ENCODE measurements around the gene ZPBP.

ZPBP gene

DNA sequence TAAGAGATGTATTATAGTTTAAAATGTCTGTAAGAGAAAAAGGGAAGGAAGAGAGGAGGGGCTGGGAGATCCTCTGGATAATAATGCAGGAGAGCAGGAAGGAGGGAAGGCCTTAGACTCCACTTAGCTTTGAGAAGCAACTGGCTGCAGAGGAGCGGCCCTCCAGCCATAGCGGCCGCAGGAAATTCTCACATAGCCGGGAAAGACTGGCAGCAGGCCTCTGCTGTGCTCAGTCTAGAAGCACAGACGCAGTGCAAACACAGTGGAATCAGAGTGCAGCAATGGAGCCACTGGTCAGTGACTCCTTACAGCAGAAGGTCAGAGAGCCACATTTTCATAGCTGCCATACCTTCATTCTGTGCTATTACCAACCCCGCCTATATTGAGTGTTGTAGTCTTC is 166.3 kb downstream of the ZPBP start:
- 97% methylated on average over 6 of the region's 6 CpGs for WGBS
- no peak overlapping the region for H3K27ac ChIP-seq (ENCODE audit: low read depth, low read length)
- H3K4me3 ChIP-seq (ENCODE audit: low read length) = no peak overlapping the region
- no peaks in the 10 kb centered on the region for H3K36me3 ChIP-seq (ENCODE audit: insufficient read depth, low read length)
- H3K9ac ChIP-seq (ENCODE audit: low read depth, low read length) = no peak overlapping the region
- H3K9me3 ChIP-seq (ENCODE audit: insufficient read depth, low read depth, low read length) = peaks cover 14% of the 10 kb centered on the region
- H3K4me1 ChIP-seq (ENCODE audit: insufficient read depth, low read length) = no peaks in the 10 kb centered on the region
- no peaks in the 10 kb centered on the region for H3K27me3 ChIP-seq (ENCODE audit: insufficient read depth, low read length)

DNA sequence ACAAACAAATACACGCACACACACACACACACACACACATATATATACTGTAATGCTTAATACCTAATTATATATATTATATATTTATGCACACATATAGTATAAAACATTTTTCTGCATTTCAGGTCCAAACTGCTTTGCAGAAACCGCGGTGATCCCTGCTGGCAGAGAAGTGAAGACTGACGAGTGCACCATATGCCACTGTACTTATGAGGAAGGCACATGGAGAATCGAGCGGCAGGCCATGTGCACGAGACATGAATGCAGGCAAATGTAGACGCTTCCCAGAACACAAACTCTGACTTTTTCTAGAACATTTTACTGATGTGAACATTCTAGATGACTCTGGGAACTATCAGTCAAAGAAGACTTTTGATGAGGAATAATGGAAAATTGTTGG is 181.1 kb downstream of the ZPBP start:
- Histone ChIP-seq H3K4me3 (ENCODE audit: low read length) (no peak overlapping the region), H3K9me3 (ENCODE audit: insufficient read depth, low read depth, low read length) (peaks cover 3% of the 10 kb centered on the region; the same call in 1 of the 2 replicates), H3K27ac (ENCODE audit: low read depth, low read length) (no peak overlapping the region), H3K36me3 (ENCODE audit: insufficient read depth, low read length) (no peaks in the 10 kb centered on the region), H3K27me3 (ENCODE audit: insufficient read depth, low read length) (no peaks in the 10 kb centered on the region), H3K9ac (ENCODE audit: low read depth, low read length) (no peak overlapping the region), H3K4me1 (ENCODE audit: insufficient read depth, low read length) (no peaks in the 10 kb centered on the region)
- WGBS = 96% methylated on average over 7 of the region's 8 CpGs

DNA sequence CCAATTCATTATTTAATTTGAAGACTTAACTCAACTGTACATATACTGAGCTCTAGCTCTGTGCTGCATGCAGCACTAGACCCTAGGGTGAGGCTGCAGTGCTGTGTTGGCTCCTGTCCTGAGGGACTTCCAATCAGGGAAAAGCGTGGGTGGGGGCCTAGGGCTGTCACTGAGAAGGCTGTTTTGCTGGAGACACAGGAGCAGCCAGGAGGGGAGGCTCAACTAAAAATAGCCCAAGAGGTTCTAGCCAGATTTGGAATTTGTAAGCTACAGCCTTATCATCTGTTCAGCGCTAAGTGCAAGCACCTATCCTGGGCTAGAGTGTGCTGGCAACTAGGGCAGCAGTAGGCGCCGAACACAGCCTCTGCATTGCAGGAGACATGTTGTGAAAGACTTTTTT is 198.5 kb downstream of the ZPBP start:
- no peaks in the 10 kb centered on the region for H3K27me3 ChIP-seq (ENCODE audit: insufficient read depth, low read length)
- 93% methylated on average over 4 of the region's 4 CpGs for WGBS
- H3K9ac ChIP-seq (ENCODE audit: low read depth, low read length) = no peak overlapping the region
- no peaks in the 10 kb centered on the region for H3K9me3 ChIP-seq (ENCODE audit: insufficient read depth, low read depth, low read length)
- H3K36me3 ChIP-seq (ENCODE audit: insufficient read depth, low read length) = no peaks in the 10 kb centered on the region
- no peak overlapping the region for H3K4me3 ChIP-seq (ENCODE audit: low read length)
- no peak overlapping the region for H3K27ac ChIP-seq (ENCODE audit: low read depth, low read length)
- H3K4me1 ChIP-seq (ENCODE audit: insufficient read depth, low read length) = no peaks in the 10 kb centered on the region

DNA sequence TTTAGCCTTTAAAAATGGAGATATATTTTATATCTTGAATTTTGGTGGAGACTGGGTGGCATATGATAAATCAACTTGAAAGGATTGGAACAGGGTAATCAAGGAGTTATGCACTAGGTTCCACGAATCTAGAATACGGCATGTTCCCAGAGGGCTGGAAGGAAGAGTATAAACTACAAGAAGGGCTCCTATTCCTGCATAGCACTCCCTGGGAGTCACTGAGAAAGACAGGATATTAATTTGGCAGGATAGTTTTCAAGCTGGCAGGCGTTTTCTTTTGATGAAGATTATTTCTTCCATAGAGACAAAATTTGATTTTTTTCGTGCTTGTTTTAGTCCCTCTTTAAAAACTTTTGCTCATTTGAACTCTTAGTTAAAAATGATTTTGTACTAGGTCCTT is 199.9 kb downstream of the ZPBP start:
- no peaks in the 10 kb centered on the region for H3K4me1 ChIP-seq (ENCODE audit: insufficient read depth, low read length)
- no peaks in the 10 kb centered on the region for H3K36me3 ChIP-seq (ENCODE audit: insufficient read depth, low read length)
- no peak overlapping the region for H3K9ac ChIP-seq (ENCODE audit: low read depth, low read length)
- H3K27ac ChIP-seq (ENCODE audit: low read depth, low read length) = no peak overlapping the region
- 91% methylated on average over 4 of the region's 4 CpGs for WGBS
- H3K27me3 ChIP-seq (ENCODE audit: insufficient read depth, low read length) = no peaks in the 10 kb centered on the region
- no peaks in the 10 kb centered on the region for H3K9me3 ChIP-seq (ENCODE audit: insufficient read depth, low read depth, low read length)
- H3K4me3 ChIP-seq (ENCODE audit: low read length) = no peak overlapping the region

DNA sequence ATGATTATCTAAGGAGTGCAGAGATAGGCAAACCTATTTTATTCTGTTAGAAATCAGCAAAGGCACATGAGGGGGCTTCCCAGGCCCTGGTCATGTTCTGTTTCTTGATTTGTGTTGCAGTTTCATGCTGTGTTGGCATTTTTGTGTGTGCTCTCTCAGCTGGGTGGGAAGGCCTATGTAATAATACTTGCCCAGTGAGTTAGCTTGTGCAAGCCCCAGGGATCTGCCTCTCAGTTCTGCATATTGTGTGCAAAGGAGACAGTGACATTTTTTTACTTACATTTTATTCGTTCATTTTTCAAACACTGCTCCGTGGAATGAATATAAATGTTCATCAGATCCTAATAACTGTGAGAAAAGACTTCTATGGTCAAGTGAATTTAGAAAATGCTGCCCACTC is 200.6 kb downstream of the ZPBP start:
- no peak overlapping the region for H3K9ac ChIP-seq (ENCODE audit: low read depth, low read length)
- no peaks in the 10 kb centered on the region for H3K36me3 ChIP-seq (ENCODE audit: insufficient read depth, low read length)
- no peaks in the 10 kb centered on the region for H3K9me3 ChIP-seq (ENCODE audit: insufficient read depth, low read depth, low read length)
- 100% methylated on average over 1 of the region's 2 CpGs for WGBS
- no peak overlapping the region for H3K4me3 ChIP-seq (ENCODE audit: low read length)
- no peaks in the 10 kb centered on the region for H3K27me3 ChIP-seq (ENCODE audit: insufficient read depth, low read length)
- H3K27ac ChIP-seq (ENCODE audit: low read depth, low read length) = no peak overlapping the region
- no peaks in the 10 kb centered on the region for H3K4me1 ChIP-seq (ENCODE audit: insufficient read depth, low read length)
